DOHH2 (cell line): ENCODE results near the gene ERAP2.
"Not testable (repeated sequence)": the region's sequence is repeated elsewhere in the genome, so short reads cannot be mapped to it uniquely, and the experiment has no call there.

Experiments
- H3F3A ChIP-seq: fragments of 200-600 bp; sonication (generic), shearing (Covaris generic); 2 replicates; pipeline ENCODE4 v1.6.0; 2016; ENCODE audit warnings: antibody characterized with exemption, mild to moderate bottlenecking; ENCODE audit not compliant: control insufficient read depth, insufficient read depth
- H3K27ac ChIP-seq: fragments of 200-600 bp; sonication (generic); 2 replicates; pipeline ENCODE4 v1.5.1; 2014; ENCODE audit warnings: low read depth, mild to moderate bottlenecking, low read length, moderate library complexity
- H3K27me3 ChIP-seq: fragments of 200-600 bp; sonication (generic); 2 replicates; pipeline ENCODE4 v1.6.1; 2014; ENCODE audit warnings: mild to moderate bottlenecking, low read length, mixed read lengths; ENCODE audit not compliant: control insufficient read depth
- H3K36me3 ChIP-seq: fragments of 200-600 bp; sonication (generic); 2 replicates; pipeline ENCODE4 v1.6.1; 2014; ENCODE audit warnings: mild to moderate bottlenecking, low read length, moderate library complexity, mixed read lengths; ENCODE audit not compliant: control insufficient read depth
- H3K4me1 ChIP-seq: fragments of 200-600 bp; sonication (generic); 2 replicates; pipeline ENCODE4 v1.6.1; 2014; ENCODE audit warnings: mild to moderate bottlenecking, low read length, mixed read lengths; ENCODE audit not compliant: control insufficient read depth
- H3K4me2 ChIP-seq: fragments of 200-600 bp; sonication (generic); 2 replicates; pipeline ENCODE4 v1.6.0; 2014; ENCODE audit warnings: mild to moderate bottlenecking, low read length, moderate library complexity
- H3K4me3 ChIP-seq: fragments of 200-600 bp; sonication (generic); 2 replicates; pipeline ENCODE4 v1.5.1; 2014; ENCODE audit warnings: mild to moderate bottlenecking, low read length, mixed read lengths
- H3K79me2 ChIP-seq: fragments of 200-600 bp; sonication (generic); 2 replicates; pipeline ENCODE4 v1.6.1; 2014; ENCODE audit warnings: mild to moderate bottlenecking, low read length, mixed read lengths; ENCODE audit not compliant: control insufficient read depth
- H3K9me2 ChIP-seq: fragments of 200-600 bp; sonication (generic); replicated peaks from 2 replicates; pipeline ENCODE4 v1.6.1; 2014; ENCODE audit warnings: mild to moderate bottlenecking, low read length, mixed read lengths; ENCODE audit not compliant: control insufficient read depth
- H3K9me3 ChIP-seq: fragments of 200-600 bp; sonication (generic); 2 replicates; pipeline ENCODE4 v1.6.1; 2014; ENCODE audit warnings: antibody characterized with exemption, low read length, mixed read lengths; ENCODE audit not compliant: control insufficient read depth, insufficient read depth
- H4K20me1 ChIP-seq: fragments of 200-600 bp; sonication (generic); 2 replicates; pipeline ENCODE4 v1.6.0; 2014; ENCODE audit warnings: low read depth, mild to moderate bottlenecking, antibody characterized with exemption, low read length, moderate library complexity; ENCODE audit not compliant: control insufficient read depth, insufficient read depth
- CTCF ChIP-seq: fragments of 200-600 bp; sonication (generic); IDR thresholded peaks from one replicate; pipeline ENCODE4 v1.5.1; 2014; ENCODE audit warnings: antibody characterized with exemption, mild to moderate bottlenecking, low read depth, low read length; ENCODE audit not compliant: poor library complexity, severe bottlenecking
- EZH2phosphoT487 ChIP-seq: fragments of 200-600 bp; sonication (generic); IDR thresholded peaks from 2 replicates; pipeline ENCODE4 v1.6.1; 2017; ENCODE audit warnings: borderline replicate concordance, mild to moderate bottlenecking, antibody characterized with exemption, low read length, moderate library complexity, mixed read lengths

ERAP2 gene

GRCh38 chr5:96838201-96839070 is 37.9 kb upstream of the ERAP2 start:
- Histone ChIP-seq H3K27me3 (no peaks in the 10 kb centered on the region), H3K79me2 (no peaks in the 10 kb centered on the region), H3K4me1 (no peaks in the 10 kb centered on the region), H3K4me3 (no peak overlapping the region), H3K36me3 (no peaks in the 10 kb centered on the region), H3K27ac (no peak overlapping the region), H4K20me1 (no peaks in the 10 kb centered on the region), H3K9me3 (no peaks in the 10 kb centered on the region), H3K4me2 (no peak overlapping the region), H3F3A (no peaks in the 10 kb centered on the region), H3K9me2 (no peaks in the 10 kb centered on the region)
- TF ChIP-seq CTCF, result no peak
- TF ChIP-seq EZH2phosphoT487, result no peak

GRCh38 chr5:96839071-96839592 is 37.2 kb upstream of the ERAP2 start:
- H3K4me2 ChIP-seq, result no peak overlapping the region
- no peaks in the 10 kb centered on the region for H4K20me1 ChIP-seq
- H3K27ac ChIP-seq, result no peak overlapping the region
- H3K36me3 ChIP-seq, result no peaks in the 10 kb centered on the region
- no peaks in the 10 kb centered on the region for H3K27me3 ChIP-seq
- H3K4me3 ChIP-seq, result no peak overlapping the region
- no peaks in the 10 kb centered on the region for H3K9me3 ChIP-seq
- no peaks in the 10 kb centered on the region for H3K4me1 ChIP-seq
- TF ChIP-seq EZH2phosphoT487, result no peak
- TF ChIP-seq CTCF, result no peak
- H3K9me2 ChIP-seq, result no peaks in the 10 kb centered on the region
- H3K79me2 ChIP-seq, result no peaks in the 10 kb centered on the region
- no peaks in the 10 kb centered on the region for H3F3A ChIP-seq

- H3K27ac ChIP-seq, H4K20me1 ChIP-seq, H3K36me3 ChIP-seq, H3K79me2 ChIP-seq, H3K4me2 ChIP-seq, H3K4me3 ChIP-seq, H3K9me3 ChIP-seq, H3K4me1 ChIP-seq, H3F3A ChIP-seq, H3K9me2 ChIP-seq, H3K27me3 ChIP-seq: not testable (repeated sequence)
Measured at GRCh38 chr5:96841931-96842330, 34.4 kb upstream of the ERAP2 start.

- Histone ChIP-seq H3K4me2 (no peak overlapping the region), H3K27ac (no peak overlapping the region), H3F3A (no peaks in the 10 kb centered on the region), H3K4me1 (no peaks in the 10 kb centered on the region), H3K4me3 (no peak overlapping the region), H3K9me2 (no peaks in the 10 kb centered on the region), H3K9me3 (no peaks in the 10 kb centered on the region), H3K79me2 (no peaks in the 10 kb centered on the region), H4K20me1 (no peaks in the 10 kb centered on the region), H3K36me3 (no peaks in the 10 kb centered on the region), H3K27me3 (no peaks in the 10 kb centered on the region)
- TF ChIP-seq EZH2phosphoT487, result no peak
- TF ChIP-seq CTCF, result no peak
Measured at GRCh38 chr5:96843140-96843539, 33.2 kb upstream of the ERAP2 start.
